Fibroblast of the aortic adventitia (primary cell): Measurements from ENCODE around the gene CASP8AP2. TPM values are rescaled to one million over a fixed set of nuclear protein-coding genes. Genes with fewer than 3 reads are reported as not detected.
"Not testable (repeated sequence)": the region's sequence is repeated elsewhere in the genome, so short reads cannot be mapped to it uniquely, and the experiment has no call there.

Experiments
- DNase-seq: peaks from one replicate; pipeline ENCODE4 v3.0.0-alpha.2; 2010; ENCODE audit warnings: low read depth
- H3K4me3 ChIP-seq: 2 replicates; pipeline ENCODE4 v1.5.1; 2011; ENCODE audit warnings: low read depth, mild to moderate bottlenecking, control low read depth, low read length, moderate library complexity
- CTCF ChIP-seq: IDR thresholded peaks from 2 replicates; pipeline ENCODE4 v1.5.1; 2011; ENCODE audit warnings: mild to moderate bottlenecking, low read length, control low read depth, inconsistent platforms; ENCODE audit not compliant: insufficient read depth
- total RNA-seq: library from RNA; depleted of rRNA; stranded (reverse); fragments of >200 nt; gene quantifications from 2 replicates; pipeline ENCODE4 v1.2.3, GENCODE V29; 2012; ENCODE audit warnings: low replicate concordance

CASP8AP2 gene
- total RNA-seq, 1 donor: 27.6 TPM

GRCh38 chr6:89886378-89887120, 56.9 kb downstream of the CASP8AP2 start:
- TF ChIP-seq CTCF: no peak
- H3K4me3 ChIP-seq: no peak overlapping the region
- DNase-seq: no peak

- no peak for DNase-seq
- H3K4me3 ChIP-seq: no peak overlapping the region
- no peak for TF ChIP-seq CTCF
These were observed 57.9 kb downstream of the CASP8AP2 start for GRCh38 chr6:89887452-89888137.

- no peak for DNase-seq
- TF ChIP-seq CTCF: no peak
- H3K4me3 ChIP-seq: no peak overlapping the region
These were observed 58.4 kb downstream of the CASP8AP2 start for GRCh38 chr6:89888138-89888514.

GRCh38 chr6:89888871-89889270, 59.2 kb downstream of the CASP8AP2 start:
- DNase-seq: no peak
- TF ChIP-seq CTCF: no peak
- no peak overlapping the region for H3K4me3 ChIP-seq

- not testable (repeated sequence) for DNase-seq
These were observed 61.3 kb downstream of the CASP8AP2 start for GRCh38 chr6:89890845-89891528.

GRCh38 chr6:89892577-89892976, 62.9 kb downstream of the CASP8AP2 start:
- not testable (repeated sequence) for H3K4me3 ChIP-seq, DNase-seq

More at GRCh38 chr6:89890845-89891528, 61.3 kb downstream of the CASP8AP2 start:
- not testable (repeated sequence) for H3K4me3 ChIP-seq

- no peak for TF ChIP-seq CTCF
- no peak within 1 kb of the TSS for H3K4me3 ChIP-seq
- DNase-seq: no peak
These were observed 64.5 kb downstream of the CASP8AP2 start, which contains the start of gene GJA10 for GRCh38 chr6:89894169-89894568. TSS of gene GJA10 (plus strand) at chr6:89894469. CDS start at chr6:89894469, 0 bp downstream.
